Testis (tissue), 2 donors: Measurements from ENCODE around the gene TMEM156.
"Not testable (repeated sequence)": the region's sequence is repeated elsewhere in the genome, so short reads cannot be mapped to it uniquely, and the experiment has no call there.

Experiments used
- POLR2A ChIP-seq: fragments of 450-650 bp; IDR thresholded peaks from one replicate; pipeline ENCODE4 v1.6.1; 2017; ENCODE audit warnings: antibody characterized with exemption, mild to moderate bottlenecking, moderate library complexity
- TF ChIP-seq, protein P1 (sequence below), 3 experiments: fragments of 450-650 bp in 2 of 3; fragments of 200-600 bp in 1 of 3; sonication (generic) in 1 of 3; IDR thresholded peaks; one replicate each; pipeline ENCODE4 v1.5.1; 2016 to 2019; ENCODE audit warnings: antibody characterized with exemption in 3 of 3, mild to moderate bottlenecking in 2 of 3, moderate library complexity in 1 of 3

DNA sequence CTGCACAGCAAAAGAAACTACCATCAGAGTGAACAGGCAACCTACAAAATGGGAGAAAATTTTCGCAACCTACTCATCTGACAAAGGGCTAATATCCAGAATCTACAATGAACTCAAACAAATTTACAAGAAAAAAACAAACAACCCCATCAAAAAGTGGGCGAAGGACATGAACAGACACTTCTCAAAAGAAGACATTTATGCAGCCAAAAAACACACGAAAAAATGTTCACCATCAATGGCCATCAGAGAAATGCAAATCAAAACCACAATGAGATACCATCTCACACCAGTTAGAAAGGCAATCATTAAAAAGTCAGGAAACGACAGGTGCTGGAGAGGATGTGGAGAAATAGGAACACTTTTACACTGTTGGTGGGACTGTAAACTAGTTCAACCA lies 30.2 kb downstream of the TMEM156 start:
- TF ChIP-seq, protein P1, sequence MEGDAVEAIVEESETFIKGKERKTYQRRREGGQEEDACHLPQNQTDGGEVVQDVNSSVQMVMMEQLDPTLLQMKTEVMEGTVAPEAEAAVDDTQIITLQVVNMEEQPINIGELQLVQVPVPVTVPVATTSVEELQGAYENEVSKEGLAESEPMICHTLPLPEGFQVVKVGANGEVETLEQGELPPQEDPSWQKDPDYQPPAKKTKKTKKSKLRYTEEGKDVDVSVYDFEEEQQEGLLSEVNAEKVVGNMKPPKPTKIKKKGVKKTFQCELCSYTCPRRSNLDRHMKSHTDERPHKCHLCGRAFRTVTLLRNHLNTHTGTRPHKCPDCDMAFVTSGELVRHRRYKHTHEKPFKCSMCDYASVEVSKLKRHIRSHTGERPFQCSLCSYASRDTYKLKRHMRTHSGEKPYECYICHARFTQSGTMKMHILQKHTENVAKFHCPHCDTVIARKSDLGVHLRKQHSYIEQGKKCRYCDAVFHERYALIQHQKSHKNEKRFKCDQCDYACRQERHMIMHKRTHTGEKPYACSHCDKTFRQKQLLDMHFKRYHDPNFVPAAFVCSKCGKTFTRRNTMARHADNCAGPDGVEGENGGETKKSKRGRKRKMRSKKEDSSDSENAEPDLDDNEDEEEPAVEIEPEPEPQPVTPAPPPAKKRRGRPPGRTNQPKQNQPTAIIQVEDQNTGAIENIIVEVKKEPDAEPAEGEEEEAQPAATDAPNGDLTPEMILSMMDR (IDR thresholded peaks at IDR 0.05), result not testable (repeated sequence)
- TF ChIP-seq POLR2A, result not testable (repeated sequence)
